ENCODE data around the gene SULT6B1.
"Not testable (repeated sequence)": the region's sequence is repeated elsewhere in the genome, so short reads cannot be mapped to it uniquely, and the experiment has no call there.

The SULT6B1 gene

DNA sequence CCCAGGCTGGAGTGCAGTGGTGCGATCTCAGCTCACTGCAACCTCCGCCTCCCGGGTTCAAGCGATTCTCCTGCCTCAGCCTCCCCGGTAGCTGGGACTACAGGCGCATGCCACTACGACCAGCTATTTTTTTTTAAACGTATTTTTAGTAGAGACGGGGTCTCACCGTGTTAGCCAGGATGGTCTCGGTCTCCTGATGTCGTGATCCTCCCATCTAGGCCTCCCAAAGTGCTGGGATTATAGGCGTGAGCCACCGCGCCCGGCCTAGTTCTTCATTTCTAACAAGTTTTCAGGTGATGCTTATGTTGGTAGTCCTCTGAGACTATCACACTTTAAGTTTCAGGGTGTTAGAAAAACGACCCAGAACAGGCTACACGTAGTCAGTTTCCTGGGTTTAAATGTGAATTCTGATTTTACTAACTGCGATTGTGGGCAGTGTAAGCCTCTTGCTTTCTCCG is 7.4 kb upstream of the SULT6B1 start:
- not testable (repeated sequence) for DNase-seq (ENCODE audit: low read depth)

DNA sequence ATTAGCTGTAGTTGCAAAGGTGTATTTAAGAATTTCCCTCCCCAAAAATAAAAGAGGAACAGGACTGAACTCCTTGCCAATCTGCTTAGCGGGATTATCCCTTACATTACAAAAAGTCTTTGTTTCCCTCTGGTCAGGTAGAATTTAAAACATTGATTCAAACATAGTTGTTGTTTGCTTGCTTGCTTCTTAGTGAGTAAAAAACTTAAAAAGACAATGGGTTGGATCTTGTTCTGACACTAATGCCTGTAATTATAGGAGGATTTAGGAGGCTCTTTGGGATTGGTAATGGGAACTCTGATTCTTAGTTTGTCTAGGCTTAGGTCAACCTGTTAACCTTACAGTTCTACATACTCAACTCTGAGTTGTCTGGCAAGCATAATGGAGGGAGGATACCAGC is 4.1 kb upstream of the SULT6B1 start:
- DNase-seq (ENCODE audit: low read depth), result no peak

DNA sequence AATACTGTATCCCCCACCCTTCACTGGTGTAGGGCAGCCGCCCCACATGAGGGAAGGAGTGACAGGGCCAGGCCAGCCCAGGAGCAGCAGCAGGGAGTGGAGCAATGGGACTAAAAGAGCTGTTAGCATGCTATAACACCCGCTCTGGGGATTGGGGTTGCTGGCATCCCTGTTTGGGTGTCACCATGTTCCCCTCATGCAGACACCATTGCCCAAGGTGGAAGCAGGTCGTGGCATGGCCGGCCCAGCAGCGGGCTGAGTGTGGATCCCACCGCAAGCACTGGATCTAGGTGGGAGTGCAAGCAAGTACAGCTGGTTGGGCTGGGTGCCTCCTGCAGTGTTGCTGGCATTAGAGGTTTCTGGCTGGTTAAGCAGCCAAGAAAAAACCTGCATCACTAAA is 3.3 kb upstream of the SULT6B1 start:
- no peak for DNase-seq (ENCODE audit: low read depth)

DNA sequence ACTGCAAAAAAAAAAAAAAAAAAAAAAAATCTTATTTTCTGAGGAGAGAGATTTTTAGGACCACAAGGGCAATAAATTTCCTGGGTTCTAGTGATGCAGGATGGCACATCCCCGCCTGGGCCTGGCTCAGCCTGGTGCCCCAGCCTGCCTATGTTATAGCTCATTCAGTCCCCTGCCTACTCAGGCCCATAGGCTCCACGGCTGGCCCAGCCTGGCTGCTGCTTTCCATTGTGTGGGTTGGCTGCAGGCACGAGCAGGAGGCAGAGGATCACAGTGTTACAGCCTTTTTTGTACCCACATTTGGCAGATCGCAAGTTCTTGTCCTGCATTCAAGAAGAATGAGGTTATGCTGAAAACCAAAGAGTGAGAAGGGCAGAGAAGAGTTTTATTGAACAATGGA is 2.8 kb upstream of the SULT6B1 start:
- DNase-seq (ENCODE audit: low read depth), result no peak

DNA sequence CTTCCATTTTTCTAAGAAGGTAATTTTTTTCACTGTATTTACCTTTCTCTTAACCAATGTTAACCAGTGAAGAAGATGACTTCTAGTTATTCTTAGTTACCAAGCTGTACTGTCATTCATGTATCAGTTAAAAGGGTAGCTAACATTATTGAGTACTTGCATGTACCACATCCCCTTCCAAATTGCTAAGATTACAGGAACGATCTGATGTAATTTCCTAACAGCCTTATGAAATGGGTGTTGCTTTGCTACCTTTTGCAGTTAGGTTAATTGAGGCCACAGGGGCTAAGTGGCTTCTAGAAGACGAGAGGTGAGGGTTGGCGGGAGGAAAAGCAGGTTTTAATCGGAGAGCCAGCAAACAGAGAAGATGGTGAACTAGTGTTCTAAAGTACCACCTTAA is 1.8 kb upstream of the SULT6B1 start:
- no peak for DNase-seq (ENCODE audit: low read depth)

DNA sequence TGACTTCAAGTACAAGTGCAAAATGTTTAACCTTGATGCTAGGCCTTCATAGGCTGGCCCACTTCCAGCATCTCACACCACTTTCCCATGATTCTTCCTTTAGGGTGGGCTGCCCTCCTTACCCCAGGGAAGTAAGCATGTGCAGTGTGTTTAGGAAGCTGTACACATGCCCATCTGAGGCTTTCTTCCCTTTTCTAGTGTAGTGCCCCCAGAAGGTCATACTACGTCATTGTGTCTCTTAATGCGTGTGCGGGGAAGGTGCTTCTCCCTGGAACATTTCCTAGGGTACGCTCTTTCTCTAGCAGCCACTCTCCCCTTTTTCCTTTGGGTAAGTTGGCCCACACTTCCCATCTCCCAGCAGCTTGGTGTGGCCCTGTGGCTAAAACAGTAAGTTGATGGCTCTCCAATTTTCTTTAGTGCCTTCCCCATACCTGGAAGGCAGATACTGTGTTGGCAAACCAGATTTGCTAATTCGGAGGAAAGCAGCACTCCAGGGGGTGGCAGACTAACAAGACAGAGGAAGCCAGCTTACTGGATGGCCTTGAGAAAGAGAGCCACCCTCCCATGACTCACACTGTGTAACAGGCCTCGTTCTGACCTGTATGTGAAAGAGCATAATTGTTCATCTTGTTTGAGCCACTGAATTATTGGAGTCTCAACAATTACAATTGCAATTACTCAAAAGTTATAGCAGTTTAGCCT is 1.1 kb upstream of the SULT6B1 start:
- no peak for DNase-seq (ENCODE audit: low read depth)

DNA sequence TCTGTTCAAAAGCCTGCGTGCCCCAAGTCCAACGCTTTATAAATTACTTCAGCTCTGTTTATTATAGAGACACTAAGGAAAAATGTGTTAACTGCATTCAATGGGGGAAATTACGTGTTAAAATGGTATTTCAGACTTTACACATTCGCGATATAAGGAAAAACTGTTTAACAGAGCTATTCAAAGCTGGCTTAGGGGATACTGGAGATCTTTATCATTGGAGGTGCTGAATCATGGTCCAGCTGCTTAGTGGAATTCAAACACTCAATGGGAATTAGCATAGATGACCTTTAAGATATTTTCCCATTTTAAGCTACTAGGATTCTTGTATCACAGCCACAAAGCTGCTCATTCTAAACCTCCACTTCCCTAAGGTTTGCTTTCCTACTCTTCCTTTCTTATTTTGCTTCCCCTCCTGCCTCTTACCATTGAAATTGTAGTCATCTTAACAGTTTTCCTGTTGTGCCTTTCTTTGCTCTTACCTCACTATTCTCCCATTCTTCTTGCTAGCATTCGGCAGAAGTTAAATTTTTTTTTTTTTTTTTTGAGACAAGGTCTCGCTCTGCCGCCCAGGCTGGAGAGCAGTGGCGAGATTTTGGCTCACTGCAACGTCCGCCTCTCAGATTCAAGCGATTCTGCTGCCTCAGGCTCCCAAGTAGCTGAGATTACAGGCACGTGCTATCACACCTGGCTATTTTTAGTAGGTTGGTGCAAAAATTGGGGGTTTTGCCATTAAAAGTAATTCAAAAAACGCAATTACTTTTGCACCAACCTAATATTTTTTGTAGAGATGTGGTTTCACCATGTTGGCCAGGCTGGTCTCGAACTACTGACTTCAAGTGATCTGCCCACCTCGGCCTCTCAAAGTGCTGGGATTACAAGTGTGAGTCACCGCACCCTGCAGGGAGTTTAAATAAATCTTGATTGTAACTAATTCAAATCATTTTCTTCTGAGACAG is 6.5 kb downstream of the SULT6B1 start:
- DNase-seq (ENCODE audit: low read depth), result no peak

DNA sequence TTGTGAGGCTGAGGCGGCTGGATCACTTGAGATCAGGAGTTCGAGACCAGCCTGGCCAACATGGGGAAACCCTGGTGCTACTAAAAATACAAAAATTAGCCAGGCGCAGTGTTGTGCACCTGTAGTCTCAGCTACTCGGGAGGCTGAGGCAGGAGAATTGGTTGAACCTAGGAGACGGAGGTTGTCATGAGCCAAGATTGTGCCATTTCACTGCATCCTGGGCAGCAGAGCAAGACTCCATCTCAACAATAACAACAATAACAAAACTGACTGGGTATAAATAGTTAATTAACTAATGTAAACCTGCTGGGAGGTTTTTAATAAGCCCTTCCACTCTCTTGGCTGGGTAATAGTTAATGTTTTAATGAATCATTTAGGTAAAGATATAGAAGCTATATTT is 7.8 kb downstream of the SULT6B1 start:
- DNase-seq (ENCODE audit: low read depth), result no peak

DNA sequence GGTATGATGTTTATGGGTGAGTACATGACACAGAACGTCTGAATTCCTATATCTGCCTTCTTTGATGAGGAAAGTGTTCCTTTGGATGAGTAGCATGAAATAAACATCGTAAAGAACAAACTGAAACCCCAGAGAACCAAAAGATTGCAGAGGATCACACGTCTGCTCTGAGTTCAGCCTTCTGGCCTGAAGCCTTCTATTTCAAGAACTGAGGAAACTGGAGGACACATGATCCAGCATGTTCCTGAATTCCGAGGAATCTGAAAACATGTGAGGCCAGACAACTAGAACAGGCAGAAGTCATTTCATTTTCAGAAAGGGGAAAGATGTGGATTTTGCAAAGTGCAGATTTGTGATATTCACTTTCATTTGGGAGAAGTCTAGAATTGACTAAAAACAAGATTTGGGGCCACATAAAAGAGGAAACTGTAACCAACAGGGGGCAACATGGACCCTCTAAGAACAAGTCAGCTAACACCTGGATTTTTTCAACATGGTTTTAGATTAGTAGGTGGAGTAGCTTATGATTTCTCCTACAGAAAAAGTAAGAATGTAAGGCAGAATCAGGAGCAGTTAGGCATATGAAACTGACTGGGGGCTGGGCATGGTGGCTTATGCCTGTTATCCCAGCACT is 8.3 kb downstream of the SULT6B1 start:
- DNase-seq (ENCODE audit: low read depth), result no peak

DNA sequence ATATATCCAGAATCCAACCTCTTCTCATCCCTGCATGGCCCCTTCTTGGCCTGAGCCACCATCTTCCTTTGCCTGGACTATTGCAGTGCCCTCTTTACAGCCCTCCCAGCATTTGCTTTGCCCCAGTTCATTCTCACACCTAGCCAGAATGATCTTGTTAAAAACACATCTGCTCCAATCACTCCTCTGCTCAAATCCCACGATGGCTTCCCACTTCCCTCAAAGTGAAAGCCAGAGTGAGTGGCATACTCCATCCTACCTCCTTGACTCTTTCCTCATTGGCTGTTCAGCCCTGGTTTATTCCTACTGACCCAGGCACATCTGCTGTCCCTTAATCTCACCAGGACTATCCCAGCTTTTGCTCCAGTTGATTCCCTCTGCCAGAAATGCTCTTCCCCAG is 14.7 kb downstream of the SULT6B1 start:
- no peak for DNase-seq (ENCODE audit: low read depth)

DNA sequence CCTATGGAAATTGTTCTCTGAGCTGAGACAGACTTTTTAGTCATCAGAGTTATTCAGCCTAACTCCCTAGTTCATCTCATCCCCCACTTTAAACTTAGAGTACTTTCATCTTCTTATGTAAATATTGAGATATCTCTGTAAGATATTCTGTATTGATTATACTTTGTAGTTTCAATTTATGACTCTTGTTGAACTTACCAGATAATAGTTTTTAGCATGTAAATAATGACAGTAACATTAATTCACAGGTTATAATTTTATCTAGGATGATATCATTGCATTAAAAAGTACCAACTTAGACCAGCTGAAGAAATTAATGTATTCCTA is 16.9 kb downstream of the SULT6B1 start:
- DNase-seq (ENCODE audit: low read depth), result no peak

DNA sequence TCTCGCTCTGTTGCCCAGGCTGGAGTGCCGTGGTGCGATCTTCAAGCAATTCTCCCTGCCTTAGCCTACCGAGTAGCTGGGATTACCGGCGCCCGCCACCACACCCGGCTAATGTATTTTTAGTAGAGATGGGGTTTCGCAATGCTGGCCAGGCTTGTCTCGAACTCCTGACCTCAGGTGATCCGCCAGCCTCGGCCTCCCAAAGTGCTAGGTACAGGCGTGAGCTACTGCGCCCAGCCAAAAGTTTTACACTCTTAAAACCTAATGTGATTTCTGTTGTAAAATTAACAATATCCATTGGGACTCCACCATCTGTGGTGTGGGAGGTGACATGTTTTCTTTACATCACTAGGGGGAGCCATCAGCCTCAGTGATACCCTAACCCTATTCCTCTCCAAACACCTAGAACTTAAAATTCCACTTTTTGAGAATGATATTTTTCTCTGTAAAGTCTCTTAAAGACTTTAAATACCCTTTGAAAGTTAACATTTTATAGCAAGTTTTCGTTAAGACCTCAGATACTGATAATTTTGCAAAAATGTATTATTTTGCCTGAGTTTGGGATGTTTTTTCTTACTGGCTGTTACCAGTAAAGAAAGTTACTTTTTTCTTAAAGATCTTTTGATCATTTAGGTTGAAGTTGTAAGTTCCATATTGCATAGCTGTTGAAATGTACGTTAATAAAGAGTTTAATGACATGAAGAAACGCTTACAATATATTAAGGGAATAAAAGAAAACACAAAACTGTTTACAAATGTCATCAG is 20.1 kb downstream of the SULT6B1 start:
- no peak for DNase-seq (ENCODE audit: low read depth)

DNA sequence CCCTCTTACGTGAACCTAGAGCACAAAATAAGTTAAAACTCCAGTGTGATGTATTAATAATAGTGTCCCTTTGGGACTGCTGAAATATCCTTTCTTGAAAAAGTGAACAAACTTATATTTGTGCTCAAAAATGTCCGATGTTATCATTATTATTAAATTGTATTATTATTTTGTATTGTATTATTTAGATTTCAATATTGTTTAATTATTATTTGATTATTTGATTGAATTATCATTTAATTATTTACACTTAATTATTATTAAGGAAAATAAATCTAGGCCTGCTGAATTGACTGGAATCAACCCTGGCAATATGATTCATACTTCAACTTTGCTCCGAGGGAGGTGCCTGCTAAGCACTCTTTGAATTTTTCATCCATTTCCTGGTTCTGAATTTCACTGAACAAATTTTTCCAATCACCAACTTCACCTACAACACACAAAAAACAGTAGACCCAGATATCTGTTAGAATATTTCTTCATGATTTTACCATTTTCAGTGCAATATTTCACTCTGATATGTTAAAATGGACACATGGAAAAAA is 20.8 kb downstream of the SULT6B1 start:
- DNase-seq (ENCODE audit: low read depth), result no peak

DNA sequence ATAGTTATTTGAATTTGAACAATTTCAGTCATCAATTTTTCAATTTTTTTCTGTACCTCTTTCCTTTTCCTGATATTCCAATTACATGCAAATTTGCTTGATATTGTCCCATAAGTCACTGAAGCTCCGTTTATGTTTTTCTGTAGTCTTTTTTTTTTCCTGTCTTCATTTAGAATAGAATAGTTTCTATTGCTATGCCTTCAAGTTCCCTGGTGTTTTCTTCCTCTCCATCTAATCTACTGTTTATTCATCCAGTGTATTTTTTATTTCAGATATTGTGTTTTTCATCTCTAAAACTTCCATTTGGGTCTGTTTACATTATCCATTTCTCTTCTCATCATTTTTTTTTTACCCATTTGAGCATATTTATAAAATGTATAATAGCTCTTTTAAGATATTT is 23.7 kb downstream of the SULT6B1 start:
- no peak for DNase-seq (ENCODE audit: low read depth)

DNA sequence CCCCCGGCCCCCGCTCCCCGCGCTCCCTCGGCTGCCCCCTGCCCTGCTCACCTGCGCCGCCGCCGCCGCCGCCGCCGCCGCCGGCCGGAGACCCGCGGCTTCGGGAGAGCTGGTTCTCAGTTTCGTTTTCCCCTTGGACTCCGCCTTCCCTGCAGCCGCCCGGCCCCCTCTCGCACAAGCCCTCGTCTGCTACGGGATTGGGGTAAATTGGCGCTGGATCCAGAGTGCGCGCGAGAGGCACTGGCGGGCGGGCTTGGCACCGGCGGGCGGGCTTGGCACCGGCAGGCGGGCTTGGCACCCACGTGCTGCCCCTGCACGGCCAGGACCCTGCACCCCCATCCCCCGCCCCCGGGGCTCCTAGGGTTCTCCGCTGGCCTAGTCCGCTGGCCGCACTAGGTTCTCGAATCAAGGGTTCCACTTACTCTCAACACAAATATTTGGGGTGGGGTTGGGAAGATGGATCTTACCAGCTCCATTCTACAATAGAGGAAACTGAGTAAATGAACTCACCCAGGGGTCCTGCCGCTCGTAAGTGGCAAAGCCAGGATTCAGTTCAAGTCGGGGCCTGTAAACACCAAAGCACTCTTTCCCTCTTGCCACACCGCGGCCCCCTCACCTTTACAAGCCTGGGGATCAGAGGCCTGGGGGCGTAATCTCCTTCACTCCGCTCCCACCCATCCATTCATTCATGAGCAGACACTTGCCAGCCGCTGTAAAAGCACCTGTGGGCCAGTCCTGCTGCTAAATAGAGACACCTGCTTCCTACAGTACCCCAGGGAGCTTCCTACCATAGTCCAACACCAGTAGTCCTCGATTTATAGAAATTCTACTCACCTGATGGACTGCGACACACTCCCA is 31.4 kb downstream of the SULT6B1 start, which contains the start of gene EIF2AK2:
EIF2AK2 (minus strand) TSS at position 124 of the 858 bp plus-strand sequence. CDS start 9,174 bp downstream, outside the sequence.
- peak; percentile 77 for DNase-seq (ENCODE audit: low read depth)

DNA sequence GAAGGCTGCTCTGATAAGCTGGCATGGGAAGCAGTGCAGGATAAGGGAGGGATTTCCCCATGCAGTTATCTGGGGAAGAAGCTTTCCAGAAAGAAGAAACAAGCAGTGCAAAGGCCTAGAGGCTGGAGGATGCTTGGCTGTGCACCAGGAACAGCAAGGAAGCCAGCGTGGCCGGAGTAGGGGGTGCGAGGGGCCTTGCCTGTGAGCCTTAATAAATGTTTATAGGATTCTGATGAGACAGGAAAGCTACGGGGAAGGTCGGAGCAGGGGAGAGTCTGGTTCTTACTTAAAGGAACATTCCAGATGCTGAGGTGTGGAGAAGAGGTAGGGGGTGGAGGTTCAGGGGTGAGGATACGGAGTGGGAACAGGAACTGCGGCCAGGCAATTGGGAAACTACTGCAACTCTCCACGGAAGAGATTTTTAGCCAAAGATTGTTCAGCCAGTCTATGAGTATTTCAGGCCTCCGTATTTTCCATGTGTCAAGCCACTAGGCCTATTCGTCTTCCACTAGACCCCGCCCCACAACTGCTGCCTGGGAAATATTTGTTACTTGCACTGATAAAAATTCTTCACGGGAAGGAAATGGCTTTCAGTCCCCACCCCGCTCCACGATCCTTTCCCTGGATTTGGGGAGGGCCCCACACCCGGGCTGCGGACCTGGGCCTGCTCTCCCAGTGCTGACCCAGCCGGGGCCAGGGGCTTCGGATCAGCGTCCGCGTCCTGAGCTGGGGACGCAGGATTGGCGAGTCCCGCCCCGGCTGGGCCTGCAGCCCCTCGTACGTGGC is 32.2 kb downstream of the SULT6B1 start:
- DNase-seq (ENCODE audit: low read depth), result peak; percentile 24

DNA sequence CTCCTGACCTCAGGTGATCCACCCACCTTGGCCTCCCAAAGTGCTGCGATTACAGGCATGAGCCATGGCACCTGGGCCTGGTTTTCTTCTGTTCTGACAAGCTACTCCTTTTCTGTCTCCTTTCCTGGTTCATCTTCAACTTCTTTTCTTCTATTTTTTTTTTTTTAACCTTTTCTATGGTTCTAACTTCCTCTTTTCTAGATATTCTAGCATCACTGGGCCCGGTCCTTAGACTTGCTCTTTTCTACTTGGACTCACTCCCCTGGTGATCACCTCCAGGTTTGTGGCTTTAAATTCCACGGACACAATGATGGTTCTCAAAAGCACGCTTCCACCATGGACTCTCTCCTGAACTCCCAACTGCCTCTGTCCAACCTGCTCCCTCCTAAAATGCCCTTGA is 33.7 kb downstream of the SULT6B1 start:
- no peak for DNase-seq (ENCODE audit: low read depth)

DNA sequence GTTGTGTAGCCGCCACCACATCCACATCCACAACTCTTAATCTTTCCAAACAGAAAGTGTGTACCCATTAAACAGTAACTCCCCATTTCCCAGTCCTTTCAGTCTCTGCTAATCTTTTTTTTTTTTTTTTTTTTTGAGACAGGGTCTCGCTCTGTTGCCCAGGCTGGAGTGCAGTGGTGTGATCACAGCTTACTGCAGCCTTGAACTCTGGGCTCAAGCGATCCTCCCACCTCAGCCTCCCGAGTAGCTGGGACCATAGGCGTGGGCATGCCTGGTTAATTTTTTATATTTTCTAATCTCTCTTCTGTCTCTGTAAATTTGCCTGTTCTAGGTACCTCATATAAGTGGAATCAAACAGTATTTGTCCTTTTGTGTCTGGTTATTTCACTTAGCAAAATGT is 35.2 kb downstream of the SULT6B1 start:
- DNase-seq (ENCODE audit: low read depth), result no peak

DNA sequence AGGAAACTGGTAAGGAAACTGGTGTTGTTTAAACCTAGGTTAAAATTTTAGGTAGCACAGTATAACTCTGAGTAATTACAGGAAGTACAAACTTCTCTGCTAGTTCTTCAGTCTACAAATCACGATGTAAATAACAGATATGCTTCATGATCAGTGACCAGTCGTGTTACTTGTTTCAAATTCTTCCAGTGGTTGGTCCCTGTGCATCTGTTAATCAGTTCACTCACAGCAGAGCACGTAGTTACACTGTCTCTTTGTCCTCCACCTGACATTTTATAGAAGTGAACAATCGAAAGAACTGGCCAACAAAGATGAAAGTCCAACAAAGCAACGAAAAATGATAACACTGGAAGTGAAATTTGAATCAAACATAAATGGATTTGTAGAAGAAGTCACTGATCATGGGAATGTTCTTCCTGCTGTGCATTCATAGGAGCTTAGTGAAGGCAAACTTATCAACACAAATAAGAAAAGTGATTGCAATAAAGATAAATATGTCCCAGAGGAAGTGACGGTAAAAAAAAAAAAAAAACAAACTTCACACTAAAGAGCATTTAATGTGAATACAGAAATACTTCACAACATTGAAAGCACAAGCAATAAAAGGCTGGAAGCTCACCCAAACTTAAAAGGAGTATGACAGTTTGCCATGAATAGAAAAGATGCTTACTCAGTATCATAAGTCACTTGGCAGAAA is 38.7 kb downstream of the SULT6B1 start:
- DNase-seq (ENCODE audit: low read depth), result no peak

Measured in activated T-cell treated with anti-CD3 and anti-CD28 coated beads for 48 hours (primary cell).